Skeletal muscle tissue (tissue), 1 donor: ENCODE data around the gene PRODH. TPM values are rescaled to one million over a fixed set of nuclear protein-coding genes. Genes with fewer than 3 reads are reported as not detected.

ENCODE experiments used
- total RNA-seq: library from RNA; depleted of rRNA; stranded (reverse); fragments of >200 nt; gene quantifications from one replicate; pipeline ENCODE4 v1.2.3, GENCODE V29; 2014

The PRODH gene
- total RNA-seq, 1 donor from 2014 or later, result 3.7 TPM

Other genes with a start within 250 kb of the PRODH start
- 26.1 TPM for gene DGCR6, start 30.0 kb downstream of the PRODH start, total RNA-seq
- 41.8 TPM for gene DGCR2, start 186.1 kb upstream of the PRODH start, total RNA-seq
- gene TSSK2, start 195.0 kb upstream of the PRODH start, total RNA-seq, result not detected
- gene ESS2, start 208.4 kb upstream of the PRODH start, total RNA-seq, result 3.7 TPM
- not detected for gene GSC2, start 214.0 kb upstream of the PRODH start, total RNA-seq
- 17.2 TPM for gene SLC25A1, start 242.4 kb upstream of the PRODH start, total RNA-seq